Neural crest cell (in vitro differentiated cells): ENCODE measurements around the gene NBPF11. TPM values are rescaled to one million over a fixed set of nuclear protein-coding genes. Genes with fewer than 3 reads are reported as not detected.
"Not testable (repeated sequence)": the region's sequence is repeated elsewhere in the genome, so short reads cannot be mapped to it uniquely, and the experiment has no call there.

ENCODE experiments used
- DNase-seq: peaks from one replicate; pipeline ENCODE4 v3.0.0; 2021; ENCODE audit warnings: low read depth, mixed read lengths, low spot score
- H3K27ac Mint-ChIP-seq: one replicate; pipeline ENCODE4 v1.8.0; 2021; ENCODE audit warnings: mild to moderate bottlenecking, mixed read lengths; ENCODE audit not compliant: unreplicated experiment
- H3K27me3 Mint-ChIP-seq: 2 replicates; pipeline ENCODE4 v1.8.0; 2021; ENCODE audit warnings: low read depth, mild to moderate bottlenecking, mixed read lengths
- H3K36me3 Mint-ChIP-seq: 2 replicates; pipeline ENCODE4 v1.8.0; 2021; ENCODE audit warnings: low read depth, mild to moderate bottlenecking, mixed read lengths
- H3K4me1 Mint-ChIP-seq: 2 replicates; pipeline ENCODE4 v1.8.0; 2021; ENCODE audit warnings: mixed read lengths
- H3K4me3 Mint-ChIP-seq: one replicate; pipeline ENCODE4 v1.8.0; 2021; ENCODE audit warnings: mild to moderate bottlenecking, mixed read lengths
- H3K9me3 Mint-ChIP-seq: 2 replicates; pipeline ENCODE4 v1.8.0; 2021; ENCODE audit warnings: mixed read lengths
- total RNA-seq: library from RNA; stranded (reverse); gene quantifications from 2 replicates; pipeline ENCODE4 v1.2.1, GENCODE V29; 2021
- TF ChIP-seq, protein P1 (sequence below): fragments of 200-600 bp; sonication (generic); conservative IDR thresholded peaks from 2 replicates; pipeline ENCODE4 v1.5.0; 2021; ENCODE audit warnings: antibody characterized with exemption, mild to moderate bottlenecking

Gene NBPF11
- total RNA-seq, 1 donor from 2014 or later: 18.5 TPM

GRCh38 chr1:148120395-148120794 lies 31.7 kb downstream of the NBPF11 start:
- not testable (repeated sequence) for H3K4me1 Mint-ChIP-seq, H3K27ac Mint-ChIP-seq, H3K27me3 Mint-ChIP-seq, DNase-seq, H3K36me3 Mint-ChIP-seq, H3K9me3 Mint-ChIP-seq, H3K4me3 Mint-ChIP-seq
- TF ChIP-seq, protein P1, sequence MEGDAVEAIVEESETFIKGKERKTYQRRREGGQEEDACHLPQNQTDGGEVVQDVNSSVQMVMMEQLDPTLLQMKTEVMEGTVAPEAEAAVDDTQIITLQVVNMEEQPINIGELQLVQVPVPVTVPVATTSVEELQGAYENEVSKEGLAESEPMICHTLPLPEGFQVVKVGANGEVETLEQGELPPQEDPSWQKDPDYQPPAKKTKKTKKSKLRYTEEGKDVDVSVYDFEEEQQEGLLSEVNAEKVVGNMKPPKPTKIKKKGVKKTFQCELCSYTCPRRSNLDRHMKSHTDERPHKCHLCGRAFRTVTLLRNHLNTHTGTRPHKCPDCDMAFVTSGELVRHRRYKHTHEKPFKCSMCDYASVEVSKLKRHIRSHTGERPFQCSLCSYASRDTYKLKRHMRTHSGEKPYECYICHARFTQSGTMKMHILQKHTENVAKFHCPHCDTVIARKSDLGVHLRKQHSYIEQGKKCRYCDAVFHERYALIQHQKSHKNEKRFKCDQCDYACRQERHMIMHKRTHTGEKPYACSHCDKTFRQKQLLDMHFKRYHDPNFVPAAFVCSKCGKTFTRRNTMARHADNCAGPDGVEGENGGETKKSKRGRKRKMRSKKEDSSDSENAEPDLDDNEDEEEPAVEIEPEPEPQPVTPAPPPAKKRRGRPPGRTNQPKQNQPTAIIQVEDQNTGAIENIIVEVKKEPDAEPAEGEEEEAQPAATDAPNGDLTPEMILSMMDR: peak; percentile 38

GRCh38 chr1:148095732-148096131 lies 56.3 kb downstream of the NBPF11 start:
- H3K4me1 Mint-ChIP-seq, DNase-seq, H3K27me3 Mint-ChIP-seq, H3K4me3 Mint-ChIP-seq, H3K9me3 Mint-ChIP-seq, H3K27ac Mint-ChIP-seq, H3K36me3 Mint-ChIP-seq: not testable (repeated sequence)

GRCh38 chr1:148086196-148086595 lies 65.9 kb downstream of the NBPF11 start:
- not testable (repeated sequence) for H3K4me1 Mint-ChIP-seq, H3K27me3 Mint-ChIP-seq, H3K9me3 Mint-ChIP-seq, H3K27ac Mint-ChIP-seq, H3K4me3 Mint-ChIP-seq, H3K36me3 Mint-ChIP-seq, DNase-seq

DNA sequence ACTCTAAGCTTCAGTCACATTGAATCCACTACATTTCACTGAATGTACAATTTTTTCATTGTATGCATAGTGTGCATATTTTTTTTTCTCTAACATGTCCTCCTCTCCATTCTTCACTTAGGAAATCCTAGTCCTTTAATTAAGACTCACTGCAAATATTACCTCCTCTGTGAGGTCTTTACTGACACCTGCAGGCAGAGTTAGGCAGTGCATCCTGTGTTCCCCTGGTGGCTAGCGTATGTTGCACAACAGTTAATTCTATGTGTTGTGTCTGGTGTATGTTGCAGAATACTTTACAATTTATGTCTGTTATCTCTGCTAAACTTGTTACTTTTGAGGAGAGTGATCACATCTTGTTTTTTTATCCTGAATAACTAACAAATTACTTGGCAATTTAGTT lies 70.9 kb downstream of the NBPF11 start:
- H3K4me3 Mint-ChIP-seq, H3K4me1 Mint-ChIP-seq, H3K27ac Mint-ChIP-seq, H3K27me3 Mint-ChIP-seq, DNase-seq, H3K36me3 Mint-ChIP-seq, H3K9me3 Mint-ChIP-seq: not testable (repeated sequence)

- DNase-seq, H3K4me1 Mint-ChIP-seq, H3K9me3 Mint-ChIP-seq, H3K27me3 Mint-ChIP-seq, H3K36me3 Mint-ChIP-seq, H3K27ac Mint-ChIP-seq, H3K4me3 Mint-ChIP-seq: not testable (repeated sequence)
Observed at GRCh38 chr1:148078632-148079519, 73.2 kb downstream of the NBPF11 start.

- H3K27ac Mint-ChIP-seq, DNase-seq, H3K4me3 Mint-ChIP-seq, H3K27me3 Mint-ChIP-seq, H3K9me3 Mint-ChIP-seq, H3K36me3 Mint-ChIP-seq, H3K4me1 Mint-ChIP-seq: not testable (repeated sequence)
Observed at GRCh38 chr1:148078090-148078489, 74.0 kb downstream of the NBPF11 start.

DNA sequence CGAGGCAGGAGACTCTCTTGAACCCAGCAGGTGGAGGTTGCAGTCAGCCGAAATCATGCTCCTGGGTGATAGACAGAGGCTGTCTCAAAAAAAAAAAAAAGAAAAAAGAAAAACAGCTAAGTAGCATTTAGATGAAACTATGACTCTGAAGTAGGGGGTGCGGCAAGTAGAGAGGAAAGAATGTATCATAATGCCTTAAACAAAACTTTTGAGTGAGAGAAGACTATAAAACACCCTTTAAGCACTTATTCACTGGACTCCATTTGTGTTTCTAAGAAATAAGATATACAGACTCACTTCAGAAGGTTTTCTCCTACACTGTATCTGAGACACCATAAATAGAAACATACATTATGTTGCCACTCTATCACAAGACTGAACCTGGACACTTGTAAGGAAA lies 74.6 kb downstream of the NBPF11 start:
- not testable (repeated sequence) for H3K9me3 Mint-ChIP-seq, H3K4me3 Mint-ChIP-seq, DNase-seq, H3K36me3 Mint-ChIP-seq, H3K27me3 Mint-ChIP-seq, H3K4me1 Mint-ChIP-seq, H3K27ac Mint-ChIP-seq

DNA sequence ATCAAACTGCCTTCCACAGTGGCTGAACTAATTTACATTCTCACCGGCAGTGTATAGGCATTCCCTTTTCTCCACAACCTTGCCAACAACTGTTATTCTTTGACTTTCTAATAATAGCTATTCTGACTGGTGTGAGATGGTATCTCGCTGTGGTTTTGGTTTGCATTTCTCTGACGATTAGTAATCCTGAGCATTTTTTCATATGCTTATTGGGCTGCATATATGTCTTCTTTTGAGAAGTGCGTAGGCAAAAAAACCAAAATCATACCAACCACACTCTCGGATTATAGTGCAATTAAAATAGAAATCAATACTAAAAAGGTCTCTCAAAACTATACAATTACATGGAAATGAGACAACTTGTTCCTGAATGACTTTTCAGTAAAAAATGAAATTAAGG lies 78.7 kb downstream of the NBPF11 start:
- not testable (repeated sequence) for DNase-seq, H3K9me3 Mint-ChIP-seq, H3K36me3 Mint-ChIP-seq, H3K4me1 Mint-ChIP-seq, H3K27ac Mint-ChIP-seq, H3K27me3 Mint-ChIP-seq, H3K4me3 Mint-ChIP-seq

- H3K4me1 Mint-ChIP-seq, H3K36me3 Mint-ChIP-seq, H3K27me3 Mint-ChIP-seq, H3K4me3 Mint-ChIP-seq, DNase-seq, H3K9me3 Mint-ChIP-seq, H3K27ac Mint-ChIP-seq: not testable (repeated sequence)
Observed at GRCh38 chr1:148068606-148069005, 83.5 kb downstream of the NBPF11 start.

DNA sequence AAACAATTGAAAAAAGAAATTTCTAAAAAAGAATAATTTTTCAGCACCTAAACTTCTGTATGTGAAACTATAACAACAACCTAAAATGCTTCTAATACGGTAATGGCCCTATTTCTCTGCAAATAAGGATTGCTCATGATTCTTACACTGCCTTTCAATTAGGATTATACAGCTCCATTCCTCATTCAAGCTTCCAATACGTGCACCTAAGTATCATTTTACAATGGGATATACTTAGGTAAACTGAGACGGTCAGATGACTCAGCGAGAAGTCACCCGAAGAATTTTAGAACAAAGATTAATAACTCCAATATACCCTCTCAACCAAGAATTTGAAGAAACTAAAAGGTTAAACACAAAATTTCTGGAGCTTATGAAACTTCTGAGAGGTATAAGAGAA lies 83.9 kb downstream of the NBPF11 start:
- H3K27me3 Mint-ChIP-seq, H3K27ac Mint-ChIP-seq, DNase-seq, H3K4me1 Mint-ChIP-seq, H3K9me3 Mint-ChIP-seq, H3K4me3 Mint-ChIP-seq, H3K36me3 Mint-ChIP-seq: not testable (repeated sequence)

GRCh38 chr1:148060294-148060701 lies 91.8 kb downstream of the NBPF11 start:
- H3K4me3 Mint-ChIP-seq, H3K27ac Mint-ChIP-seq, H3K36me3 Mint-ChIP-seq, DNase-seq, H3K27me3 Mint-ChIP-seq, H3K4me1 Mint-ChIP-seq, H3K9me3 Mint-ChIP-seq: not testable (repeated sequence)

DNA sequence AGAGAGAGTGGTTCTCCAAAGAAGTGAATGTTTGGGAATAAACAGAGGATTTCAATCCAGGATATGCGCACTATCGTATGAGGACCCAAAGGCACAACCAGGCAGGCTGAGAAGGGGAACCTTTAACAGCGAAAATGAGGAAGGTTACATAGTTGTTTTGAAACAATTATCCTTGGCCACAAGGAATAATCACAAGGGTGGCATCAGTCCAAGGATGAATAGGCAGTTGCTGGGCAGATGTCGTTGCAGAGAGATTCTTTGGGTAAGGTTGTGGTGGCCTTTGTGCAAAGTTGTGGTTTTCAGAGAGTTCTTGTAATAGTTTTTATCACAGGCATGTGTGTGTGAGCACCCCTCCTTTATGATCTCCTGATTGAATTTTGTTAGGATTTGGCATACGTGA lies 94.7 kb downstream of the NBPF11 start:
- not testable (repeated sequence) for H3K9me3 Mint-ChIP-seq, H3K36me3 Mint-ChIP-seq, H3K4me1 Mint-ChIP-seq, DNase-seq, H3K27me3 Mint-ChIP-seq, H3K4me3 Mint-ChIP-seq, H3K27ac Mint-ChIP-seq
